SHP77 treated with DMSO at 0.1 percent for 48 hours (cell line): Measurements from ENCODE around the gene SV2B.

Source experiments
- DNase-seq: peaks from one replicate; lab custom pipeline; 2025; lab: John Stamatoyannopoulos, UW

Gene SV2B

DNA sequence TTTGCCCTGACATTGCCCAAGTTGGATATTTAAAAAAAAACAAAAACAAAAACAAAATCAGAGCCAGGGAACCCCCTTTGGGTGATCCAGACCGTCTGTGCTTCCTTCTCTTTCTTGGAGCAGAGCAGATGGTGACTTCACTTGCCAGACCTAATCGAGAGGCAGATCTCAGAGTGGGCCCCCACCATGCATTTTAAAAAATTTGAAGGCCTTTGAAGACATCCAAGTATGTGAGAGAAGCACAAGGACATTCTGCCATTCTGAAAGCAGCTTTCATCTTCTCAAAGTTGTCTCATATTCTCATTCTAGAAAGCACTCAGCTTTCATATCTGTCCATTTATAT, 93.3 kb downstream of the SV2B start:
- no peak for DNase-seq

GRCh38 chr15:91196127-91196526, 96.1 kb downstream of the SV2B start:
- DNase-seq = no peak

- peak; percentile 39 for DNase-seq
Measured at GRCh38 chr15:91196768-91197167, 96.7 kb downstream of the SV2B start.

- peak; percentile 41 for DNase-seq
Measured at GRCh38 chr15:91199511-91199910, 99.5 kb downstream of the SV2B start.

DNA sequence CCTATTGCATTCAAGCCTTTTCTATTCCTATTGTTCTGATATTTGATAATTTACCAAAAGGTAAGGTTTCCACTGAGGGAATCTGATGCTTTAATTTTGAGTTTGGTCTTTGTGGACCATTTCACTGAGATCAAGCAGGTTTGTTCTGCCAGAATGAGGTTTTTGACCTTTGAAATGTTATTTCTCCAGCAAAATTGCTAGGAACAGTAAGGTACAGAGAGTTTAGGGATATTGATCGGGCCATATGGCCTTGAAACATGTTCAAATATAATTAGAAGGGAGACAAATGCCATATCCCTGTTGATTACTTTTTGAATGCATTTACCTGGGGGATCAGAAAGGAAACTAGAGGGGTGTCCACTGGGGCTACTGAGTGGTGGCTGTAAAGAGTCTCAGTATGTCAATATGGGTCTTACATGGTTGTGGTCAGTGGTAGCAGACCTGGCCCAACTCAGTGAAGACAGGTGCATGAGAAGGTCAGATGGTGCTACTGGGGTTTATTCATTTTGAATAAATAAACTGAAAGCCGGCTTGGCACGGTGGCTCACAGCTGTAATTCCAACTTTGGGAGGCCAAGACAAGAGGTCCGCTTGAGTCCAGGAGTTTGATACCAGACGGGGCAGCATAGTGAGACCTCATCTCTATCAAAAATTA, 100.2 kb downstream of the SV2B start:
- no peak for DNase-seq

- no peak for DNase-seq
Measured at GRCh38 chr15:91202510-91203102, 102.5 kb downstream of the SV2B start.

DNA sequence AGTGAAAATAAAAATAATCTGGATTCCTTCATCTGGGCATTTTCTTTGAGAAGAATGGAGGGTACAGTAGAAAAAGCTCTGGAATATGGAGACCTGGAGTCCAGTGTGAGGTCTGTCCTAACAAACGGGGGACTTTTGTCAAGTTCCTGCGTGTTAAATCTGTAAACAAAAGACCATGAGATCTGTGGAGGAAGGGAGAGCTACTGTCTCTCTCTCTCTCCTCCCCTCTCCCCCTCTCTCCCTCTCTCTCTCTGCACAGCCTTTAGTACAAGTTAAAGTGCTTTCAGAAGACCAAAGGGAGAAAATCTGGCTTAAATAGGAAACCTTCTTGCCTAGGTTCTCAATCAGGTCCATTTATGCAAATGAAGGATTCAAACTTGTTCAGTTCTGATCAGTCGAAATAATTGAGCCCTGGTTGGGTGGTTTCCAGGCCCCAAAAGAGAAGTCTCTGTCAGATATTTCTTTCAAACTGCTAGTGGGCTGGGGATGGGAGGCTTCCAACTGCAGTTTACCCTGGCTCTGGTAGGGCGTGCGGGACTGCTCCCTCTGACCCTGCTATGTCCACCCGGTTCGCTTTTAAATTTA, 103.7 kb downstream of the SV2B start:
- no peak for DNase-seq

DNA sequence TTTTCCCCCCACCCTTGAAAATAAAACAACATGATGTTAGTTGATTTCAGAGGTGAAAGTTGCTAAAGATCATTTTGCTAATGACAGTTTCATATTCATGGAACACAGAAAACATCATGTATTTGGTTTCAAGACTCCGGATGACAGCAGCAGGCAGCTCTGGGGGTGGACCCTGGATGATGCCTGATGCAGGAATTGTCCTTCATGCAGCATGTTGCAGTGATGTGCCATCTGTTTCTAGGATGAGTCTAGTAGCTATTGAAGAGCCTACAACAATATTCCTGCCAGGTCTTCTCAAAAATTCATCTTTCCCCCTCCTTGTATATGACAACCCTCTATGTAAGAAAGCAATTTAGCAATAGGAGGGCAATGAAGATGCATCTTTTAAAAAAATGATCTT, 108.3 kb downstream of the SV2B start:
- DNase-seq = no peak

DNA sequence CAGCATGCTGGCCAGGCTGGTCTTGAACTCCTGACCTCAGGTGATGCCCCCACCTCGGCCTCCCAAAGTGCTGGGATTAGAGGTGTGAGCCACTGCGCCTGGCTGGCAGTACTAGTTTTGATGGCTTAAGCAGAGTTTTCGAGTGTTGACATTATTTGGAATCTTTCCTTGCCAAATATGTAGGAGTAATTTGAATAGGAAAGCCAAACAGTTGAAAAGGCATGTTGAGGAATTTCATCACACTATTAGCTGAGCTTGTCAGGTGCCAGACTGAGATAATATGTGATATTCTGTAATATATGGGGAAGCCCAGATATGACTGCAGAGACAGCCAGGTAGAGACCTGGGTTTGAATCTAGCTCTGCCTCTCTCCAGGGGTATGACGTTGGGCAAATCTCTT, 109.3 kb downstream of the SV2B start:
- no peak for DNase-seq

DNA sequence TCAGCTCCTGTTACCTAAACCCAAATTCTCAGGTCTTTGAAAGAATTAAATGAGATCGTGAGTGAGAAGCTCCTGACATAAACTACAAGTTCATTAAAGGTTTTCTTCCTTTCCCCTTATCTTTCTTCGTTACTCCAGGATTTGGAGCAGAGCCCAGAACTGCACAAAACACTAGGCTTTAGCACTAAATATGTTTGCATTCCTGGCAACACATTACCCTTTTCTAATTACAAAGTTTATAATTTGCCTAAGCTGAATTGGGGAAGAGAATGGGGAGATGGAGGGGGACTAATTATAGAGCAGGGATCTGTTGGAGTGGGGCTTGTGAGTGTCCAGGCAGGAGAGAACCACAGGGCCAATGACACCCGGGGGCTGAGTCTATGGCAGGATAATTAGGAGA, 109.7 kb downstream of the SV2B start:
- DNase-seq = no peak

DNA sequence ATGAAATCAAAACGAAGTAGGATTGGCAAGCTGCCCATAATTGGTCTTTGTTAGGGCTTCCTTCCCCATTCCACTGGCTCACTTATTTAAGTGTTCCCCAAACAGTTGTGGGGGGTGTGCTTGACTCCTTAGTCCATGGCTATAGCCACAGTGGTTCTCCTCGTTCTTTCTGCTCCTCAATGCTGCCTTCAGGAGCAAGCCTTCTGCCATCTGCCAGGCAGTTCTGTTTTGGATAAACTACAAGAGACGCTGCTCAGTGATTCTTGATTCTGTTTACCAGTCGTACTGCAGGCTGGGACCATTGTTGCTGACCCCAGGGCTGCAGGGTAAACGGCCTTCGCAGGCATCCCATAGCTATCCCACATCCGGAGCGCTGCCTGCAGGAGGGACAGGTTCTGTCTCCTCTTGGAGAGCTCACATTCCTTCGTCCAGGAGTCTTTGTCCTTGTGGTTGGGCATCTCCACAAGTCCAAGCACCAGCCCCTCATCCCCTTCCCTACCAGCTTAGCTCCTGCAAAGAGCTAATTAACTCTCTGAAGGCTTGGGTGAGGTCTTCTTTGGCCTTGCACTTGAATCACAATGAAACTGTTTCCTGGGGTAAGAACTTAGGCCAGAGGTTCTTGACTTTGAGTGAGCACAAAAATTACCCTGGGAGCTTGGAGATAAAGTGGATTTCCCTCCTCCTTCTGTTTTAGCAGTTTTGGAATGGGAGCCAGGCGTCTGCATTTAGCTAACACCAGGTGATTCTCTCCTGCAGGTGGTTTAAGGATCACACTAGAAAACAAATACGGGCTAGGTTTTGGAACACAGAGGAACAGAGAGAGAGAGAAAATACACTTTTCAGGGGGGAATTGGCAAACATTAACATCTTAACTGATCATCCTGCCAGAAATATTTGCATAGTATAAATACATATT, 114.9 kb downstream of the SV2B start:
- no peak for DNase-seq

DNA sequence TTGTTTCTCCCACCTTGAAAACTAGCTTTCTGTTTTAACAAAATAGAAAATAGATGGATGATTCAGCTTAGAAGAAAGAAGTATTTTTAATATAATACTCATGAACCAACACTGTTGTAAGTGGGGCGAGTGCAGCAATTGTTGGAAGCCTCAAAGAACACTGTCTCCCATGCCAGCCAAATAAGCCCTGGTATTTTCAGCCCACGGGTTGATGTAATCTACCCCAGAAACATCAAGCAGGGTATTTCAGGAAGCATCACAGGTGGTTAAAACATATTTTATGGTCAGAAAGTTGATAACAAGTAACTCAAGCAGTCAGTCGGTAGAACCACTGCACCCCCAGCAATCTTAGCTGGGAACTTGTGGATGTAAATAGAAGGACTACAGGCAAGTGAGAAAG, 115.9 kb downstream of the SV2B start:
- DNase-seq = no peak

- DNase-seq = no peak
Measured at GRCh38 chr15:91219206-91219605, 119.1 kb downstream of the SV2B start.

DNA sequence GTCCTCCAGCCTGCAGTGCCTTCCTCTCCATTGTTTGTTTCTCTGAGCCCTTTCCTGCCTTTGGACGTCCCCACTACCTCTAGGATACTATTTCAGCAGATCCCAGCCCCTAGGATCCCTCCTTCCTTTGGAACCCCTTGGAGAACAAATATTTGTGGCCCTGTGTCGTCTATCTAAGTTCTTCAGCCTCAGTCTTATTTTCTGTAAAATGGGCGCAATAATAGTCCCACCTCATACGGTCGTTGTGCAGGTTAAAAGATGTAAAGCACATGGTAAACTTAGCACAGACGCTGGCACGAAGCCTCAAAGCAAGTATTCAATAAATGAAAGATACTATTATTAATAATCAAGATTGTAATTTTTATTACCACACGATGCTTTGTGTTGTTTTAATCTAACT, 122.0 kb downstream of the SV2B start:
- DNase-seq = no peak

GRCh38 chr15:91223863-91224262, 123.8 kb downstream of the SV2B start:
- peak; percentile 95 for DNase-seq

DNA sequence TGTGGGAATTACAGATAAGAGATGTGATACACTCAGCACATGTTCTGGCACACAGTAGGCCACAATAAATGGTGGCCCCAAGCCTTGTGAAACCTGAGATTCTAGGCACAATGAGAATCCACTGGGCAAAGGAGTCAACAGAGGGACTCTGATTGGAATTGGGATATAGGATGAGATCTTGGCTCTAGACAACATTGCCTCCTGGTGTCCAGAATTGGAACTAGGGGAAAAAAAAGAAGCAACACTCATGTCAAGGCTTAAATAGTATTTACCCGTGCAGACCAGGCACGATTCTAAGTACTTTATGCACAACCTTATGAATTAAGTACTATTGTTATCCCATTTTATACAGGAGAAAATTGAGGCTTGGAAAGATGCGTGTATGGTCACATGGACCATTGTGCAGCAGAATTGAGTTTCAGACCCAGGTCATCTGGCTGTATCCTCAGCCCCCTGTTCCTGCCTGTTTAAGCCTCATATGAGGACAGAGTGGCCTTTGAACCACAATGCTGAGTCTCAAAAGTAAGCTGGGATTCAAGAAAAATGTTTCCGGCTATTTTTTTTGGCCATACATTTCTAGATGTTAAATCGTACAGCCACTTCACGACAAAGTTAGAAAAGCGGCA, 124.8 kb downstream of the SV2B start:
- peak; percentile 79 for DNase-seq

DNA sequence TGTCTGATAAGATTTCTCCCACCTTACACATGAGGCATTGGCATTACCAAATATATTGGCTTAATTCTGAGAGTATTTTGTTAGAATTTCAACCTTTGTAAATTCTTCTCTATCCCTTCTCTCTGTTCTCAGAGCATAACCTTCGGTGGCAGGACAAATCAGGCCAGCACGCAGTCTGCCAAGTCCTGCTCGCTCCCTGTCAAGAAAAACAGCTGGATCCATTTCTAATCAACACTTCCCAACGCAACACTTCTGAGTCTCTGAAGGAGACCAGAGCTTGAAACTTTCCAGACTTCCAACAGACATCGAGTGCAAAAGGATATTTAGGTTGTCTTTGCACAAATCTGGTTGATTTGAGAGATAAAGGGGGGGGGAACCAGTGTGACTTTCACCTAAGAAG, 125.7 kb downstream of the SV2B start:
- DNase-seq = no peak

- no peak for DNase-seq
Measured at GRCh38 chr15:91227117-91227516, 127.1 kb downstream of the SV2B start.

- DNase-seq = no peak
Measured at GRCh38 chr15:91227766-91228165, 127.7 kb downstream of the SV2B start.

GRCh38 chr15:91228383-91228782, 128.3 kb downstream of the SV2B start:
- no peak for DNase-seq

DNA sequence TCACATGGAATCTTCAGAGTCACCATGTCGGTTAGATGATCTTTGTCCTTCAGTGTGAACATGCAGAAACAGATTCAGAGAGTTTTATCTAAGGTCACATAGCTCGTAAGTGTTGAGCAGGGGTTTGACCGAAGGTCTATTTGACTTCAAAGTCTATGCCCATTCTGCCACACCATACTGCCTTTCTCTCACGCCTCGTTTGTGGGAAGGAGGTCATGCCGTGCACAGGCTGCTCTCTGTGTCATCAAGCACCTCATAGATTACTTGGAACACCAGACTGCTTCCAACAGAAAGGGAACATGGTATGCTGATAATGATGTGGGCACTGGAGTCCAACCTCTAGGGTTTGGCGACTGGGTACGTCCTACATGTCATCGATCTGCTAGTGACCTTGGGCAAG, 128.8 kb downstream of the SV2B start:
- DNase-seq = no peak

DNA sequence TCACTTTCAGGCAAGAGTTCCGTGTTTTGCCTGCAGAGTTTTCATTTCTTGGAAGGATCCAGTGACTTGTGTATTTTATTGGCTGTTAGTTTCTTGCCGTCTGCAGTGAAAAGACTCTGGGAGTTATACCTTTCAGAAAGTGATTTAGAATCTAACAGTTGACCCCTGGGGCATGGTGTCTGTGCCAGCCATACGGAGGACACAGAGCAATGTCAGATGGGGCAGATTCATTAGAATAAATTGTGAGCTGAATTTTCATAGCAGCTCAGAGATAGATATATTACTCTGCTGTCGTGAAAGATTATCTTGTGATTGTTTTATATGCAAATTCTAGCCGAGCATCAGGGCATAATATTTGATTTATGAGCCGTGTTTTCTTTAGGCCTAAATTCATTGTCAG, 131.6 kb downstream of the SV2B start:
- no peak for DNase-seq
